GM12878 (cell line): ENCODE data around the gene FAM193B. TPM values are rescaled to one million over a fixed set of nuclear protein-coding genes. Genes with fewer than 3 reads are reported as not detected.
A peak's percentile ranks its signal among the peaks of the same experiment; 100 is the strongest.

Source experiments
- ATF7 ChIP-seq: fragments of 450-650 bp; IDR thresholded peaks from 2 replicates; pipeline ENCODE4 v1.6.1; 2016; ENCODE audit warnings: low read depth, mild to moderate bottlenecking
- BCLAF1 ChIP-seq: fragments of 450-650 bp; IDR thresholded peaks from 2 replicates; pipeline ENCODE4 v1.6.1; 2017; ENCODE audit warnings: antibody characterized with exemption, mild to moderate bottlenecking, moderate library complexity
- CBX3 ChIP-seq: fragments of 200-600 bp; sonication (generic); IDR thresholded peaks from 2 replicates; pipeline ENCODE4 v1.6.1; 2016; ENCODE audit warnings: low read depth, borderline replicate concordance
- E4F1 ChIP-seq: fragments of 450-650 bp; IDR thresholded peaks from 2 replicates; pipeline ENCODE4 v1.6.1; 2018; ENCODE audit warnings: borderline replicate concordance, mild to moderate bottlenecking; ENCODE audit not compliant: partially characterized antibody
- ETV6 ChIP-seq, 2 experiments: fragments of 450-650 bp in 1 of 2; IDR thresholded peaks in 1 of 2; conservative IDR thresholded peaks in 1 of 2; 2 replicates each; pipeline ENCODE4 v1.6.1; 2014; ENCODE audit warnings: antibody characterized with exemption in 1 of 2, borderline replicate concordance in 1 of 2, low read depth in 1 of 2, mild to moderate bottlenecking in 1 of 2, moderate library complexity in 1 of 2
- FOXK2 ChIP-seq: fragments of 450-650 bp; IDR thresholded peaks from 2 replicates; pipeline ENCODE4 v1.6.1; 2017; ENCODE audit warnings: mild to moderate bottlenecking, moderate library complexity
- GABPA ChIP-seq: IDR thresholded peaks from 2 replicates; pipeline ENCODE4 v1.6.1; 2014; ENCODE audit warnings: antibody characterized with exemption, low read depth, mild to moderate bottlenecking, inconsistent platforms
- HDAC2 ChIP-seq: fragments of 200-600 bp; sonication (generic); IDR thresholded peaks from 2 replicates; pipeline ENCODE4 v1.6.1; 2017
- IKZF1 ChIP-seq: fragments of 450-650 bp; conservative IDR thresholded peaks from 2 replicates; pipeline ENCODE4 v1.6.1; 2017; ENCODE audit warnings: antibody characterized with exemption, mild to moderate bottlenecking
- NBN ChIP-seq: fragments of 450-650 bp; IDR thresholded peaks from 2 replicates; pipeline ENCODE4 v1.6.1; 2016
- PAX5 ChIP-seq: IDR thresholded peaks from 2 replicates; pipeline ENCODE4 v1.6.1; 2011; ENCODE audit warnings: low read depth, low read length, borderline replicate concordance
- SREBF2 ChIP-seq: IDR thresholded peaks from 2 replicates; pipeline ENCODE4 v1.6.1; 2012; ENCODE audit warnings: mild to moderate bottlenecking, low read length
- TARDBP ChIP-seq: IDR thresholded peaks from 2 replicates; pipeline ENCODE4 v1.6.1; 2016; ENCODE audit warnings: borderline replicate concordance
- TCF3 ChIP-seq: IDR thresholded peaks from 2 replicates; pipeline ENCODE4 v1.6.1; 2012; ENCODE audit warnings: low read depth, mild to moderate bottlenecking, low read length, borderline replicate concordance; ENCODE audit not compliant: insufficient read depth
- ZBTB40 ChIP-seq: fragments of 450-650 bp; IDR thresholded peaks from 2 replicates; pipeline ENCODE4 v1.6.1; 2016; ENCODE audit warnings: mild to moderate bottlenecking, moderate library complexity, borderline replicate concordance
- ZNF622 ChIP-seq: fragments of 450-650 bp; IDR thresholded peaks from 2 replicates; pipeline ENCODE4 v1.6.1; 2017; ENCODE audit warnings: mild to moderate bottlenecking, inconsistent platforms
- polyA plus RNA-seq, 11 experiments: library from polyadenylated mRNA; depleted of rRNA in 4 of 11; unstranded in 6 of 11; stranded (reverse) in 5 of 11; fragments of >200 nt; fragmentation: Nextera tagmentation in 4 of 11; fragmentation: Illumina TruSeq in 1 of 11; extraction: Ambion mirVana in 4 of 11; extraction: Trizol in 1 of 11; gene quantifications; 1 replicate in 1 of 11; 2 replicates in 10 of 11; pipeline versions ENCODE4 v1.2.1 to v1.2.3, GENCODE V29; 2011 to 2016; ENCODE audit warnings: inconsistent platforms in 2 of 11, missing spikeins in 2 of 11, low read depth in 1 of 11
- total RNA-seq, 4 experiments: library from RNA; depleted of rRNA in 3 of 4; stranded (reverse); fragments of >200 nt in 3 of 4; fragmentation: Illumina TruSeq in 1 of 4; extraction: Trizol in 1 of 4; gene quantifications; 2 replicates each; pipeline versions ENCODE4 v1.2.1 to v1.2.3, GENCODE V29; 2013 to 2021
- TF ChIP-seq, protein P1 (sequence below): fragments of 450-650 bp; formaldehyde crosslinking; IDR thresholded peaks from 2 replicates; pipeline ENCODE4 v1.4.0; 2020; ENCODE audit warnings: mild to moderate bottlenecking, moderate library complexity

The FAM193B gene
- total and polyA plus RNA-seq, 10 of the 15 experiments (the other 5 are each of a cell fraction or from before 2014, with no cell fraction given), result 3.3 to 47.0 (median 25.1) TPM

GRCh38 chr5:177554474-177555111 is at the start of gene FAM193B (continued):
- TF ChIP-seq TCF3 (no peak), ETV6 (conservative IDR thresholded peaks at IDR 0.05 in 1 of 2, IDR thresholded peaks at IDR 0.05 in 1 of 2; ENCODE audit: borderline replicate concordance in 1 of 2, low read depth in 1 of 2) (no peak), FOXK2 (no peak), ZNF622 (no peak), BCLAF1 (no peak), ZBTB40 (peak; percentile 39; the same call in 1 of the 2 replicates), E4F1 (no peak), NBN (peak; percentile 49; the same call in 1 of the 2 replicates), HDAC2 (no peak), SREBF2 (no peak), IKZF1 (peak; percentile 91), GABPA (no peak), CBX3 (no peak), ATF7 (no peak), PAX5 (no peak), TARDBP (peak; percentile 85; the same call in 1 of the 2 replicates)
- TF ChIP-seq, protein P1, sequence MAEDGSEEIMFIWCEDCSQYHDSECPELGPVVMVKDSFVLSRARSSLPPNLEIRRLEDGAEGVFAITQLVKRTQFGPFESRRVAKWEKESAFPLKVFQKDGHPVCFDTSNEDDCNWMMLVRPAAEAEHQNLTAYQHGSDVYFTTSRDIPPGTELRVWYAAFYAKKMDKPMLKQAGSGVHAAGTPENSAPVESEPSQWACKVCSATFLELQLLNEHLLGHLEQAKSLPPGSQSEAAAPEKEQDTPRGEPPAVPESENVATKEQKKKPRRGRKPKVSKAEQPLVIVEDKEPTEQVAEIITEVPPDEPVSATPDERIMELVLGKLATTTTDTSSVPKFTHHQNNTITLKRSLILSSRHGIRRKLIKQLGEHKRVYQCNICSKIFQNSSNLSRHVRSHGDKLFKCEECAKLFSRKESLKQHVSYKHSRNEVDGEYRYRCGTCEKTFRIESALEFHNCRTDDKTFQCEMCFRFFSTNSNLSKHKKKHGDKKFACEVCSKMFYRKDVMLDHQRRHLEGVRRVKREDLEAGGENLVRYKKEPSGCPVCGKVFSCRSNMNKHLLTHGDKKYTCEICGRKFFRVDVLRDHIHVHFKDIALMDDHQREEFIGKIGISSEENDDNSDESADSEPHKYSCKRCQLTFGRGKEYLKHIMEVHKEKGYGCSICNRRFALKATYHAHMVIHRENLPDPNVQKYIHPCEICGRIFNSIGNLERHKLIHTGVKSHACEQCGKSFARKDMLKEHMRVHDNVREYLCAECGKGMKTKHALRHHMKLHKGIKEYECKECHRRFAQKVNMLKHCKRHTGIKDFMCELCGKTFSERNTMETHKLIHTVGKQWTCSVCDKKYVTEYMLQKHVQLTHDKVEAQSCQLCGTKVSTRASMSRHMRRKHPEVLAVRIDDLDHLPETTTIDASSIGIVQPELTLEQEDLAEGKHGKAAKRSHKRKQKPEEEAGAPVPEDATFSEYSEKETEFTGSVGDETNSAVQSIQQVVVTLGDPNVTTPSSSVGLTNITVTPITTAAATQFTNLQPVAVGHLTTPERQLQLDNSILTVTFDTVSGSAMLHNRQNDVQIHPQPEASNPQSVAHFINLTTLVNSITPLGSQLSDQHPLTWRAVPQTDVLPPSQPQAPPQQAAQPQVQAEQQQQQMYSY, result no peak
